Measurements from ENCODE around the gene MEIOB. TPM values are rescaled to one million over a fixed set of nuclear protein-coding genes. Genes with fewer than 3 reads are reported as not detected.

The MEIOB gene
- total and polyA plus RNA-seq, 8 donors: 0.13 TPM; not detected in 7

GRCh38 chr16:1825381-1825863 is 46.5 kb downstream of the MEIOB start:
- Histone ChIP-seq H3K36me3 (peaks cover 11 to 31% (median 27%) of the 10 kb centered on the region in 4 donors), H3K4me3 (peak overlapping the region; percentile 88 to 100 (median 96)), H3K9me3 (no peaks in the 10 kb centered on the region), H3K27ac (peak overlapping the region; percentile 73 to 98 (median 94)), H3K27me3 (no peaks in the 10 kb centered on the region), H3K4me1 (peaks cover 29 to 61% (median 56%) of the 10 kb centered on the region in 4 donors)
- intact Hi-C loops (cut with DNase I; ENCODE audit: low total_unique reads): no loop called here
- DNase-seq: peak in 1 of 2 donors; percentile 46
- 41 to 60% (median 48%) methylated on average over 15 of the region's 15 CpGs for WGBS, 5 donors
- no peak for TF ChIP-seq POLR2AphosphoS5 (IDR thresholded peaks at IDR 0.05)
- no peak for TF ChIP-seq EP300 (IDR thresholded peaks at IDR 0.05)
- no peak for TF ChIP-seq CTCF (IDR thresholded peaks at IDR 0.05)

- DNase-seq: peak; percentile 55 to 83
- H3K27me3 ChIP-seq: no peaks in the 10 kb centered on the region
- H3K4me1 ChIP-seq: peaks cover 20 to 46% (median 40%) of the 10 kb centered on the region in 4 donors
- no peak overlapping the region for H3K27ac ChIP-seq
- H3K4me3 ChIP-seq: no peak overlapping the region
- TF ChIP-seq POLR2A (IDR thresholded peaks at IDR 0.05): no peak
- no peak for TF ChIP-seq POLR2AphosphoS5 (IDR thresholded peaks at IDR 0.05)
- no peak for TF ChIP-seq CTCF (IDR thresholded peaks at IDR 0.05)
- TF ChIP-seq EP300 (IDR thresholded peaks at IDR 0.05): no peak
- 38 to 51% (median 42%) methylated on average over 9 of the region's 9 CpGs for WGBS, 5 donors
- H3K36me3 ChIP-seq: peaks cover 16 to 43% (median 42%) of the 10 kb centered on the region in 4 donors
- intact Hi-C loops (cut with DNase I; ENCODE audit: low total_unique reads): no loop called here
- H3K9me3 ChIP-seq: no peaks in the 10 kb centered on the region
These were observed 48.1 kb downstream of the MEIOB start for GRCh38 chr16:1823821-1824220.

- DNase-seq: no peak
- no peak for TF ChIP-seq POLR2A (IDR thresholded peaks at IDR 0.05)
- no peak for TF ChIP-seq CTCF (IDR thresholded peaks at IDR 0.05)
- no peak for TF ChIP-seq POLR2AphosphoS5 (IDR thresholded peaks at IDR 0.05)
- TF ChIP-seq EP300 (IDR thresholded peaks at IDR 0.05): no peak
- intact Hi-C loops (cut with DNase I; ENCODE audit: low total_unique reads): no loop called here
- WGBS, 5 donors: 91 to 95% (median 94%) methylated on average over 16 of the region's 16 CpGs
- H3K27ac ChIP-seq: no peak overlapping the region
- H3K4me3 ChIP-seq: no peak overlapping the region
- H3K4me1 ChIP-seq: peaks cover 13 to 35% (median 30%) of the 10 kb centered on the region in 4 donors
- no peaks in the 10 kb centered on the region for H3K27me3 ChIP-seq
- no peaks in the 10 kb centered on the region for H3K9me3 ChIP-seq
- peaks cover 19 to 53% (median 52%) of the 10 kb centered on the region in 4 donors for H3K36me3 ChIP-seq
These were observed 49.2 kb downstream of the MEIOB start for GRCh38 chr16:1822801-1823200.

- Histone ChIP-seq H3K4me1 (peaks cover 10 to 28% (median 25%) of the 10 kb centered on the region in 4 donors), H3K9me3 (no peaks in the 10 kb centered on the region), H3K27me3 (no peaks in the 10 kb centered on the region), H3K4me3 (no peak overlapping the region), H3K36me3 (peaks cover 20 to 60% (median 60%) of the 10 kb centered on the region in 4 donors), H3K27ac (no peak overlapping the region)
- no peak for DNase-seq
- TF ChIP-seq EP300 (IDR thresholded peaks at IDR 0.05) (no peak), POLR2A (IDR thresholded peaks at IDR 0.05) (no peak), POLR2AphosphoS5 (IDR thresholded peaks at IDR 0.05) (no peak), CTCF (IDR thresholded peaks at IDR 0.05) (no peak)
- intact Hi-C loops (cut with DNase I; ENCODE audit: low total_unique reads): no loop called here
- 90 to 92% (median 92%) methylated on average over 21 to 24 of the region's 24 CpGs for WGBS, 5 donors
These were observed 49.9 kb downstream of the MEIOB start for GRCh38 chr16:1821861-1822611.

Measured in stomach (tissue), 9 donors.